ENCODE measurements around the gene A1CF. TPM values are rescaled to one million over a fixed set of nuclear protein-coding genes. Genes with fewer than 3 reads are reported as not detected.
"Not testable (repeated sequence)": the region's sequence is repeated elsewhere in the genome, so short reads cannot be mapped to it uniquely, and the experiment has no call there.

A1CF gene
- total and polyA plus RNA-seq, 7 donors: 0.36 to 22.0 (median 8.4) TPM; not detected in 2

GRCh38 chr10:50909334-50910014, 24.0 kb upstream of the A1CF start:
- no peaks in the 10 kb centered on the region for H3K27me3 ChIP-seq
- TF ChIP-seq POLR2A (IDR thresholded peaks at IDR 0.05) (no peak), EP300 (IDR thresholded peaks at IDR 0.05) (no peak), POLR2AphosphoS5 (IDR thresholded peaks at IDR 0.05) (no peak)
- WGBS, 2 donors: 90% methylated on average over 7 of the region's 7 CpGs
- no peak for DNase-seq
- no peak overlapping the region for H3K27ac ChIP-seq
- H3K9me3 ChIP-seq: no peaks in the 10 kb centered on the region
- intact Hi-C loops (cut with DNase I): no loop called here
- no peaks in the 10 kb centered on the region for H3K36me3 ChIP-seq
- no peak overlapping the region for H3K4me3 ChIP-seq
- H3K4me1 ChIP-seq: no peaks in the 10 kb centered on the region

- 90 to 91% methylated on average over 4 of the region's 4 CpGs for WGBS, 2 donors
- no peak for DNase-seq
- Histone ChIP-seq H3K4me1 (no peaks in the 10 kb centered on the region), H3K27me3 (no peaks in the 10 kb centered on the region), H3K36me3 (no peaks in the 10 kb centered on the region), H3K27ac (no peak overlapping the region), H3K9me3 (peaks cover 0 to 6% (median 0%) of the 10 kb centered on the region in 4 donors), H3K4me3 (no peak overlapping the region)
- intact Hi-C loops (cut with DNase I): no loop called here
- no peak for TF ChIP-seq CTCF (IDR thresholded peaks at IDR 0.05)
- TF ChIP-seq POLR2AphosphoS5 (IDR thresholded peaks at IDR 0.05): no peak
- TF ChIP-seq EP300 (IDR thresholded peaks at IDR 0.05): no peak
- no peak for TF ChIP-seq POLR2A (IDR thresholded peaks at IDR 0.05)
Observed at GRCh38 chr10:50908366-50908765, 22.9 kb upstream of the A1CF start.

DNA sequence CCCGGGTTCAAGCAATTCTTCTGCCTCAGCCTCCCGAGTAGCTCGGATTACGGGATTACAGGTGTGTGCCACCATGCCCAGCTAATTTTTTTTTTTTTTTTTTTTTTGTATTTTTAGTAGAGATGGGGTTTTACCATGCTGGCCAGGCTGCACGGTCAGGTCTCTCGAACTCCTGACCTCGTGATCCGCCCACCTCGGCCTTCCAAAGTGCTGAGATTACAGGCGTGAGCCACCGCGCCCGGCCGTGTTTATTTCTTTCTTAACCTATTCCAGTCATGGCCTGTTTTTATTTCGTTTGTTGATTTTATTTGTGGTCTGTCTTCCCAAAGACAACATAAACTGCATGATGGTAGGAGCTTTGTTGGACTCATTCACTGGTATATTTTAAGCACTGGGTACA, 20.4 kb upstream of the A1CF start:
- H3K27ac ChIP-seq; H3K9me3 ChIP-seq; DNase-seq; intact Hi-C loops (cut with DNase I); H3K4me1 ChIP-seq; H3K27me3 ChIP-seq; H3K4me3 ChIP-seq; H3K36me3 ChIP-seq: not testable (repeated sequence)
- WGBS, 2 donors: 89% methylated on average over 15 of the region's 15 CpGs

GRCh38 chr10:50896721-50897120, 11.3 kb upstream of the A1CF start:
- Histone ChIP-seq H3K4me3 (no peak overlapping the region), H3K9me3 (no peaks in the 10 kb centered on the region), H3K4me1 (no peaks in the 10 kb centered on the region), H3K36me3 (no peaks in the 10 kb centered on the region), H3K27ac (no peak overlapping the region), H3K27me3 (no peaks in the 10 kb centered on the region)
- intact Hi-C loops (cut with DNase I): no loop called here
- TF ChIP-seq CTCF (IDR thresholded peaks at IDR 0.05): no peak
- no peak for TF ChIP-seq EP300 (IDR thresholded peaks at IDR 0.05)
- TF ChIP-seq POLR2A (IDR thresholded peaks at IDR 0.05): no peak
- no peak for TF ChIP-seq POLR2AphosphoS5 (IDR thresholded peaks at IDR 0.05)
- DNase-seq: no peak

DNA sequence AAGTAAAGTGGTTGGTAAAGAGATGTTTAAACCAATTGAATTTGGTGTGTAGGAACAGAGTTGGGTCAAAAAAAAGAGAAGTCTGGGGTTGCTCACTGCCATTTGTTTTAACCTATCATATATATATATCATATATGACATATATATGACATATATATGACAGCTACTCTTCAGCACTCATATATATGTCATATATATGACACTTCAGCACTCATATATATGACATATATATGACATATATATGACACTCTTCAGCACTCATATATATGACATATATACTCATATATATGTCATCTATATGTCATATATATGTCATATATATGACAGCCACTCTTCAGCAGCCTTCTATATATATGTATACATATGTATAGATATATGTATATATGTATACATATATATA, 8.9 kb upstream of the A1CF start:
- no peak for DNase-seq
- intact Hi-C loops (cut with DNase I): no loop called here
- H3K27me3 ChIP-seq: no peaks in the 10 kb centered on the region
- no peak overlapping the region for H3K4me3 ChIP-seq
- no peak overlapping the region for H3K27ac ChIP-seq
- no peaks in the 10 kb centered on the region for H3K36me3 ChIP-seq
- no peaks in the 10 kb centered on the region for H3K9me3 ChIP-seq
- H3K4me1 ChIP-seq: no peaks in the 10 kb centered on the region
- TF ChIP-seq CTCF (IDR thresholded peaks at IDR 0.05): no peak
- no peak for TF ChIP-seq EP300 (IDR thresholded peaks at IDR 0.05)
- no peak for TF ChIP-seq POLR2AphosphoS5 (IDR thresholded peaks at IDR 0.05)
- no peak for TF ChIP-seq POLR2A (IDR thresholded peaks at IDR 0.05)

GRCh38 chr10:50892467-50892866, 7.0 kb upstream of the A1CF start:
- whole genome bisulfite sequencing, 2 donors: 70 to 85% methylated on average over 2 of the region's 2 CpGs
- Histone ChIP-seq H3K9me3 (no peaks in the 10 kb centered on the region), H3K36me3 (no peaks in the 10 kb centered on the region), H3K27ac (no peak overlapping the region), H3K4me1 (no peaks in the 10 kb centered on the region), H3K4me3 (no peak overlapping the region), H3K27me3 (no peaks in the 10 kb centered on the region)
- no peak for TF ChIP-seq EP300 (IDR thresholded peaks at IDR 0.05)
- no peak for TF ChIP-seq CTCF (IDR thresholded peaks at IDR 0.05)
- TF ChIP-seq POLR2AphosphoS5 (IDR thresholded peaks at IDR 0.05): no peak
- no peak for TF ChIP-seq POLR2A (IDR thresholded peaks at IDR 0.05)
- no peak for DNase-seq
- intact Hi-C loops (cut with DNase I): no loop called here

All from sigmoid colon (tissue), 7 donors.